ENCODE data around the gene PTGS2.
"Not testable (repeated sequence)": the region's sequence is repeated elsewhere in the genome, so short reads cannot be mapped to it uniquely, and the experiment has no call there.

The PTGS2 gene

GRCh38 chr1:186669784-186670183 is 10.4 kb downstream of the PTGS2 start:
- not testable (repeated sequence) for DNase-seq

- not testable (repeated sequence) for DNase-seq
Measured at GRCh38 chr1:186664217-186664616, 16.0 kb downstream of the PTGS2 start.

- no peak for DNase-seq
Measured at GRCh38 chr1:186662752-186663151, 17.5 kb downstream of the PTGS2 start.

DNA sequence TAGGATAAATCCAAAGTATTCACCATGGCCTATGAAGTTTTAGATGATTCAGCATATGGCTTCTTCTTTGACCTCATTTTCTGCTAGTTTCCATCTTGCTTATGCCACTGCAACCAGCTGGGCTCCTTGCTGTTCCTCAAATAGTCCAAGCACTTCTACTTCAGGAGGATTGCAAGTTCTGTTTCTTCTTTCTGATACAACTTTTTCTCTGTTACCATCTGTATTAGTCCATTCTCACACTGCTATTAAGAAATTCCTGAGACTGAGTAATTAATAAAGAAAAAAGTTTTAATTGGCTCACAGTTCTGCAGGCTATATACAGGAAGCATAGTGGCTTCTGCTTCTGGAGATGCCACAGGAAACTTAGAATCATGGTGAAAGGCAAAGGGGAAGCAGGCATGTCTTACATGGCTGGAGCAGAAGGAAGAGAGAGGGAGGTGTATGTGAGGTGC is 20.3 kb downstream of the PTGS2 start:
- no peak for DNase-seq

DNA sequence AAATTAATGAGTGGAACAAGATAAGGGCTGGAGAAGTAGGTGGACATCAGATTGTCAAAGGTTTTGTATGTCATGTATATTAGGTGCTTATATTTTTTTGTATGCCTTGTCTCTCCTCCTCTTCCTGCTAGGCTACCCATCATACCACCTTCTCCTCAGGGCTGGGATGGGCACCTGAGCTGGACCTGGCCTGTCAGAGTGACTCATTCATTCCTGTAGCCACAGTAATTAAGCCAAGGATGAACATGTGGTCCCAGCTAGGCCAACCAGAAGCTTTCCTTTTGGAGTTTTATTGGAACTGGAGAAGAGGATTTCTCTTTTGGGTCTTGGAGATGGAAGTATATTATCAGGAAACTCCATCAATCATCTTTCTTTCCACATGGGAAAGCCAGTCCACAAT is 21.2 kb downstream of the PTGS2 start:
- DNase-seq, result no peak

GRCh38 chr1:186657481-186657880 is 22.7 kb downstream of the PTGS2 start:
- DNase-seq, result no peak

- DNase-seq, result no peak
Measured at GRCh38 chr1:186655876-186656275, 24.3 kb downstream of the PTGS2 start.

DNA sequence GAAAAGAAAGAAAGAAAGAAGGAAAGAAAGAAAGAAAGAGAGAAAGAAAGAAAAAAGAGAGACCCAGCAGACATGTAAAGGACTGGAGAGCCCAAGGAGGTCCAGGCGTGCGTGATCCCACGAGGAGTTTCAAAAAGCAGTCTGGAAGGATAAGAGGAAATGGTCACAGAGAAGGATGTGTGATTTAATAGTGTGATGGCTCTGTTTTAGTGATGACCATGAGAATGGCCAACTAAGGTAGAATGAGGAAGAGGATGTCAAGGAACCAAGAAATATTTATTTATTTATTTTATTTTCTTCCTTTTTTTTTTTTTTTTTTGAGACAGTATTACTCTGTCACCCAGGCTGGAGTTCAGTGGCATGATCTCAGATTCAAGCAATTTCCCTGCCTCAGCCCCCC is 25.5 kb downstream of the PTGS2 start:
- no peak for DNase-seq

DNA sequence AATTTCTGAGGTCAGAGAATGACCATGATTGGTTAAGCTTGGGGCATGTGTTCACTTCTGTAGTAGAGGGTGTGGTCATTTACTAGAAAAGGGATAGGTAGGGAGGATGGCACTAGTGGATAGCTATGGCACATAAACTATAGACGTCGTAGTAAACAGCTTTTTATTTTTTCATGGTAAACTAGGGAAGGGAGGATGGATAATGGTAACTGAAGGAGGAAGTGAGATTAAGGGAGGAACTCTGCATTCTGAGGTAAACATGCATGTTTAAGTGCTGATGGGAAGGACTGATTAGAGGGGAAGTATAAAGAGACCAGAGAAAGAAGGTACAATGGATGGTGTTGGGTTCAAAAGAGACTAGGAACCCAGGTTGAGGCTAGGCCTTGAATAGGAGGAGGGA is 26.9 kb downstream of the PTGS2 start:
- no peak for DNase-seq

- no peak for DNase-seq
Measured at GRCh38 chr1:186648613-186649012, 31.6 kb downstream of the PTGS2 start.

- not testable (repeated sequence) for DNase-seq
Measured at GRCh38 chr1:186647985-186648384, 32.2 kb downstream of the PTGS2 start.

GRCh38 chr1:186643614-186644013 is 36.6 kb downstream of the PTGS2 start:
- DNase-seq, result no peak

GRCh38 chr1:186637567-186637966 is 42.7 kb downstream of the PTGS2 start:
- not testable (repeated sequence) for DNase-seq

DNA sequence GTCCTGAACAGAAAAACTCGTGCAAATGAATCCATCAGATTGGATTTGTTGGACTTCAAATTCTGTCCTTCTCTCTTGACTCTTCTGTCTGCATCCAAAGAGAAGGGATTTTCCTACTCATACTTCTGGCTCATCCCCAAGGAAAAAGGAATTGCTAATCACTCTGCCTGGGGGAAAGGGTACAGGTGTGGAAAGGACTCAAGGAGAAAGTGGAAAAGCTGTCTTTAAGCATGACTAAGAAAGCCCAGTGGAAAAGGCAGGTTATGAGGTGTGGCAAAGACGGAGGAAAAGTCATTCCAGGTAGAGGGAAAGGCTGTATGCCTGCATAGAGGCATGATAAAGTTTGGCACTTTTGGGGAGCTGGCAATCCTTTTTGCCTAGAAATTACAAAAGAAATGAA is 43.4 kb downstream of the PTGS2 start:
- no peak for DNase-seq

DNA sequence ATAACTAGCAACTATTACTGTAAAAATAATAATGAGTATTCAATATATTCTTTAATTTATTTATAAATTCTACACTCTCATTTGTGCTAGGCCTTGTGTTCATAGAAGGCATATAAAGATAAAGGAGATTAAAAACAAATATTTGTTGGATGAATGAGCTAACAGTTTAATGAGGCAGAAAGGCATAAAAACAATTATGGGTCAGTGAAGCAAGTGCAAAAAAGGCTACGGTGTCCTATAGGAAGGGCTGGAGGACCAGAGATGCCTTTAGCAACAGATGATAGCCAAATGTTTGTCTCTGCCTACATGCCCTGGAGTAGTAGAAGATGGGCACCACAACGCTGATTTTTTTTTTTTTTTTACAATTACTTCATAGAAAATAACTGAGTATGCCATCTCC is 45.7 kb downstream of the PTGS2 start:
- no peak for DNase-seq

DNA sequence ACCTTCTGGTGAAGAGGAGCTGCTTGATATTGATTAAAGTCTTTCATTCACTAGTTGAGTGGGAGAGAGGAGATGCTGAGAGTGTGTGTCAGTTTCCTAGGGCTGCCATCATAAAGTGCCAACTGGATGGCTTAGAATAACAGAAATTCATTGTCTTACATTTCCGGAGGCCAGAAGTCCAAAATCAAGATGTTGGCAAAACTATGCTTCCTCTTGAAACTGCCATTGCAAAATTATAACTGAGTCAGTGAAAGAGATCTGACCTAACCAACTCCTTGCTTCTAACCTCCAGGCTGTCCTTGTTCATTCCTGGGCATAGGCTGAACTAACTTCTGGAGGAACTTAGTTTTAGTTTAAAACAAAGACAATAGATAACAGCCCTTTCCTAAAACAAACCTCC is 47.1 kb downstream of the PTGS2 start:
- no peak for DNase-seq

DNA sequence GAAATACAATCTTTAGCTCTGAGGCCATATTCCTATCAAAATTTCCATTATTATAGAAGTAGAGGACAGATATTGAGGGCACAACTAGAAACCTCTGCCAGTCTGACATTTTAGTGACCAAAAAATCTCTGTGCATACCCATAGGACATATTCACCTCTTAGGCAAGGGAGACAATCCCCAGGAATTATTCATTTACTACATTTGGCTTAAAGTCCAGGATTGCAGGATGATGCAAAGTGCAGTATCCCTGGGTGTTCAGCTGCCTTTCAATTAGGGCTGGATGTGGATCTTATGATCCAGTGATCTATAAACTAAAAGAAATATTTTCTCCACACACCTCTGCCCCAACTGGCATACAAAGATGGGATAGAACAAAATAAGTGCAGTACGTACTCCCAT is 50.9 kb downstream of the PTGS2 start:
- DNase-seq, result no peak

DNA sequence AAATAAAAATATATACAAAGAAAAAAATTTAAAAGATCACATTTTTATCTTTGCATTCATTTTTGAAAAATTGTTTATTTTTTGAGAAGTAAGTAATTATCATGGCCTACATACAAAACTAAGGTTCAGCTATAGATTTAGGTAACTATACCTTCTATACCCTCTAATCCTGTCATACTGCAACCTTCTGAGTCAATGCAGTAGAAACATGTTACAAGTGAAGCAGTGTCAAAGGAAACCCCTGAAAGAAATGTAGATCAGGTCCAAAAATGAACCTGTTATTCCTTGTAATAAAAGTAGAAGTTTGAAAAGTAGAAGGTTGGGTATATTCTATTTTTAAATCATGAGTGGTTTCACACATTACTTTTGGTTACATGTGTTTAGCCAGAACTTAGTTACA is 51.3 kb downstream of the PTGS2 start:
- DNase-seq, result no peak

DNA sequence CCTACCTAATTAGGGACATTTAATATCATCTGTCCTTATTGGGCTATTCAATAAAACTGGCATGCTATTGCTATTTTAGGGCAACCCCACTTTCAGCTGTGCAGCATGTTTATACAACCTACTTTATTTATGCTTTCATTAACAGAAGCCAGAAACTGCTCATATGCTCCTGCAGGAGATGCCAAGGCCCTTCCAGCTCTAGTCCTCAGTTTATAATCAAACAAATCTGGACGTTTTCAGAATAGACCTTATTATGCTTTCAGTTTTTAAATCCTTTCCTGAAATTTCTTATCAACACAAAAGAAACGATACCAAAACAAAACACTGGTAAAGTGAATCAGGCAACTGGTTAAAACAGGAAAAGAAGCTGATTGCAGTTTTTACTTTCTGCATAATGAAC is 53.2 kb downstream of the PTGS2 start:
- no peak for DNase-seq

GRCh38 chr1:186626356-186626932 is 53.8 kb downstream of the PTGS2 start:
- no peak for DNase-seq

DNA sequence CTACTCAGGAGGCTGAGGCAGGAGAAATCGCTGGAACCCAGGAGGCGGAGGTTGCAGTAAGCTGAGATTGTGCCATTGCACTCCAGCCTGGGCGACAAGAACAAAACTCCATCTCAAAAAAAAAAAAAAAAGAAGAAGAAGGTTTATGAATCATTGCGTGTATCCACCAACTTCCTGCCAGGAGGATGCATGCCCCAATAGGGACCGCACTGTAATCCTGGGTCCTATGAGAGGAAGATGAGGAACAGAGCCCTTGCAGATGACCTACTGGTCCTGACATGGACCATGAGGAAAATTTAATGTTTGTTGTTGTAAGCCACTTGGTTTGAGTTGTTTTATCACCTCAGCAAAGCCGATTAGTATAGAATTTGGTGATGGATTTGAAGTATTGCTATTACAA is 56.7 kb downstream of the PTGS2 start:
- DNase-seq, result no peak

All from stimulated activated CD4-positive, alpha-beta T cell treated with anti-CD3 and anti-CD28 coated beads, Interleukin-15, amount 100 ng/mL, for 24 hours (primary cell).